Heart right ventricle (tissue), 16 donors: ENCODE results near the gene HRH1. TPM values are rescaled to one million over a fixed set of nuclear protein-coding genes. Genes with fewer than 3 reads are reported as not detected.

ENCODE experiments used
- ATAC-seq, 8 donors: fragments of 200-7000 bp; cut with Tn5 transposase; one replicate each; pipeline ENCODE4 v1.9.1; 2020; ENCODE audit warnings: mild to moderate bottlenecking in 8 of 8, moderate library complexity in 8 of 8, moderate number of reproducible peaks in 1 of 8
- DNase-seq, 2 donors: peaks; one replicate each; pipeline ENCODE4 v3.0.0-alpha.2; 2020
- H3K27ac ChIP-seq, 10 donors: fragments of 200-600 bp; sonication (generic) in 2 of 10; one replicate each; pipeline versions ENCODE4 v1.5.0 to v1.8.0; 2020 to 2022; ENCODE audit warnings: mild to moderate bottlenecking in 3 of 10
- H3K27me3 ChIP-seq, 7 donors: fragments of 200-600 bp; one replicate each; pipeline ENCODE4 v1.8.0; 2021 to 2022; ENCODE audit warnings: mild to moderate bottlenecking in 2 of 7
- H3K36me3 ChIP-seq, 9 donors: fragments of 200-600 bp; sonication (generic) in 1 of 9; one replicate each; pipeline versions ENCODE4 v1.5.0 to v1.8.0; 2020 to 2022; ENCODE audit warnings: mild to moderate bottlenecking in 2 of 9
- H3K4me1 ChIP-seq, 9 donors: fragments of 200-600 bp; sonication (generic) in 1 of 9; one replicate each; pipeline versions ENCODE4 v1.5.0 to v1.8.0; 2020 to 2022; ENCODE audit warnings: mild to moderate bottlenecking in 4 of 9
- H3K4me3 ChIP-seq, 10 donors: fragments of 200-600 bp; sonication (generic) in 2 of 10; one replicate each; pipeline versions ENCODE4 v1.5.0 to v1.8.0; 2020 to 2022; ENCODE audit warnings: mild to moderate bottlenecking in 7 of 10, moderate library complexity in 2 of 10
- H3K9me3 ChIP-seq, 11 donors: fragments of 200-600 bp in 10 of 11; sonication (generic) in 2 of 11; one replicate each; pipeline versions ENCODE4 v1.5.0 to v1.8.0; 2013 to 2022; ENCODE audit warnings: mild to moderate bottlenecking in 2 of 11, control low read depth in 1 of 11, moderate library complexity in 1 of 11
- CTCF ChIP-seq, 9 donors: fragments of 200-600 bp; sonication (generic) in 2 of 9; IDR thresholded peaks; one replicate each; pipeline versions ENCODE4 v1.5.0 to v1.8.0; 2021 to 2022; ENCODE audit warnings: antibody characterized with exemption in 9 of 9, mild to moderate bottlenecking in 5 of 9, moderate library complexity in 1 of 9
- WGBS, 2 donors: extraction: QIAGEN DNeasy Blood & Tissue Kit; methylation state at CpG; one replicate each; pipeline ENCODE4 v1.1.7; 2013; ENCODE audit warnings: inconsistent platforms in 1 of 2; 5-methylcytosine and 5-hydroxymethylcytosine counted together
- intact Hi-C, 10 donors: fragments of 100-400 bp; cut with DNase I; formaldehyde crosslinking; loops; one replicate each; pipeline versions ENCODE4 v1.11.1 to v1.14.2; 2022
- polyA plus RNA-seq, 2 donors: library from polyadenylated mRNA; stranded (reverse); fragments of 200-250 nt; gene quantifications; one replicate each; pipeline ENCODE4 v1.2.3, GENCODE V29; 2013
- total RNA-seq, 10 donors: library from RNA; stranded (reverse); fragmentation: NEBNext Ultra II Directional in 3 of 10; extraction: Animal tissue kit (Norgen Biotek cat#: 25700) in 3 of 10; gene quantifications; one replicate each; pipeline versions ENCODE4 v1.2.1 to v1.2.4, GENCODE V29; 2021 to 2023
- donor health status: Arrhythmogenic right ventricular cardiomyopathy.
- donor health status: ischemic (EF 13 %, LVEDD 7.1; RV severe dilation, severe dysfunction).
- donor health status: healthy with polysubstance abuse.
- donor health status: DM: no; HTN: yes; CAD: no.
- donor health status: DM: no; HTN: no; CAD: no.
- donor health status: ischemic (EF 25% LVEDD 6.9; RV normal size, moderate dysfunction).
- donor health status: ischemic (EF 25% LVEDD 5.7; RV mildly dilated, moderate dysfunction).
- donor health status: healthy.
- donor health status: DM: yes; HTN: yes; CAD: no.
- donor health status: Ischemic cardiomyopathy.
- donor health status: ischemic (EF 35%, LVEDD 5.7; RV mildly dilated, moderate dysfunction).
- donor health status: nonischemic (EF 11% LVEDD 7.7; RV severe dilation, severe dysfunction).
- donor health status: DM: yes; HTN: yes; CAD: no.
- donor health status: PGD.
- donor health status: ischemic (EF 29% LVEDD 5.4; RV normal size, mild dysfunction).
- donor health status: nonischemic (EF 23%, LVEDD 6.1; RV moderate dilation, normal function).

HRH1 gene
- total and polyA plus RNA-seq, 12 donors, result 0.57 to 3.1 (median 1.3) TPM

GRCh38 chr3:11305509-11305908, 151.2 kb downstream of the HRH1 start:
- intact Hi-C loops, result loop anchor here in 1 of 10 donors (10.0 kb wide), 1 partner anchor 51 kb away; no protein-coding TSS in a partner anchor
- peaks cover 0 to 93% (median 47%) of the 10 kb centered on the region in 9 donors for H3K36me3 ChIP-seq
- WGBS, 2 donors, result 45 to 76% methylated on average over 1 of the region's 1 CpG

GRCh38 chr3:11306817-11307589, 152.7 kb downstream of the HRH1 start:
- intact Hi-C loops, result loop anchor here in 1 of 10 donors (10.0 kb wide), 1 partner anchor 52 kb away; no protein-coding TSS in a partner anchor
- no peak for DNase-seq
- peak in 6 of 8 donors; percentile 19 to 67 (median 54) for ATAC-seq
- H3K27ac ChIP-seq, result peak overlapping the region in 6 of 10 donors; percentile 7 to 63 (median 35)
- no peaks in the 10 kb centered on the region for H3K27me3 ChIP-seq
- no peaks in the 10 kb centered on the region for H3K9me3 ChIP-seq
- WGBS, 2 donors, result 36 to 41% methylated on average over 5 of the region's 5 CpGs
- H3K36me3 ChIP-seq, result peaks cover 0 to 93% (median 41%) of the 10 kb centered on the region in 9 donors
- no peak for TF ChIP-seq CTCF (IDR thresholded peaks at IDR 0.05)
- H3K4me3 ChIP-seq, result no peak overlapping the region
- H3K4me1 ChIP-seq, result peaks cover 0 to 35% (median 11%) of the 10 kb centered on the region in 9 donors

More at GRCh38 chr3:11305509-11305908, 151.2 kb downstream of the HRH1 start:
- Histone ChIP-seq H3K4me3 (no peak overlapping the region), H3K9me3 (no peaks in the 10 kb centered on the region), H3K27ac (peak overlapping the region in 2 of 10 donors; percentile 3 to 63), H3K27me3 (no peaks in the 10 kb centered on the region), H3K4me1 (peaks cover 0 to 35% (median 11%) of the 10 kb centered on the region in 9 donors)
- ATAC-seq, result peak in 1 of 8 donors; percentile 20
- no peak for TF ChIP-seq CTCF (IDR thresholded peaks at IDR 0.05)
- no peak for DNase-seq

GRCh38 chr3:11307830-11308432, 153.6 kb downstream of the HRH1 start:
- Histone ChIP-seq H3K27ac (peak overlapping the region in 5 of 10 donors; percentile 7 to 63 (median 31)), H3K4me3 (no peak overlapping the region), H3K4me1 (peaks cover 0 to 35% (median 11%) of the 10 kb centered on the region in 9 donors), H3K36me3 (peaks cover 0 to 93% (median 41%) of the 10 kb centered on the region in 9 donors), H3K9me3 (no peaks in the 10 kb centered on the region), H3K27me3 (no peaks in the 10 kb centered on the region)
- 77 to 82% methylated on average over 6 of the region's 6 CpGs for WGBS, 2 donors
- peak in 7 of 8 donors; percentile 21 to 66 (median 60) for ATAC-seq
- no peak for TF ChIP-seq CTCF (IDR thresholded peaks at IDR 0.05)
- intact Hi-C loops, result loop anchor here in 1 of 10 donors (10.0 kb wide), 1 partner anchor 53 kb away; no protein-coding TSS in a partner anchor
- DNase-seq, result no peak

DNA sequence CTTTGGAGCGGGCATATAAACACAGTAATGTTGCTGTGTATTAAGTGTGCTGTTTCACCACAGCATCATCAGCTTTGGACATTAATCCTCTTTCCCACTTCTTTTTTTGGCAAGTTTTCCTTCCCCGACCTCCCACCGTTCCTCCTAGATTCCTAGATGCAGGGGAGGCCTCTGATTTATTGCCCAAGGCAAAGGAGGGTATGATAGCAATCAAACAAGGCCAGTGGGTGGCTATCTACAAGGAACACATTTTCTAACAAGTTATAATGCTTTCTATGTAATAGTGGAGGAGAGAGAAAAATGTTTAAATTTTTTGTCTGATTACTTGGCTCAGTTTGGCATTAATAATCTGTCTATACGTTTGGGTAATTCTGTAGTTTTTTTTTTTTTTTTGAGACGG, 156.0 kb downstream of the HRH1 start:
- H3K27ac ChIP-seq, result no peak overlapping the region
- peaks cover 0 to 28% (median 7%) of the 10 kb centered on the region in 9 donors for H3K4me1 ChIP-seq
- H3K27me3 ChIP-seq, result no peaks in the 10 kb centered on the region
- intact Hi-C loops, result no loop called here
- no peak for ATAC-seq
- WGBS, 2 donors, result 86 to 93% methylated on average over 4 to 5 of the region's 5 CpGs
- H3K9me3 ChIP-seq, result no peaks in the 10 kb centered on the region
- H3K36me3 ChIP-seq, result peaks cover 0 to 100% (median 48%) of the 10 kb centered on the region in 9 donors
- H3K4me3 ChIP-seq, result no peak overlapping the region
- DNase-seq, result no peak
- no peak for TF ChIP-seq CTCF (IDR thresholded peaks at IDR 0.05)
